ENCODE measurements around the gene HSPG2.
"Not testable (repeated sequence)": the region's sequence is repeated elsewhere in the genome, so short reads cannot be mapped to it uniquely, and the experiment has no call there.

Gene HSPG2

DNA sequence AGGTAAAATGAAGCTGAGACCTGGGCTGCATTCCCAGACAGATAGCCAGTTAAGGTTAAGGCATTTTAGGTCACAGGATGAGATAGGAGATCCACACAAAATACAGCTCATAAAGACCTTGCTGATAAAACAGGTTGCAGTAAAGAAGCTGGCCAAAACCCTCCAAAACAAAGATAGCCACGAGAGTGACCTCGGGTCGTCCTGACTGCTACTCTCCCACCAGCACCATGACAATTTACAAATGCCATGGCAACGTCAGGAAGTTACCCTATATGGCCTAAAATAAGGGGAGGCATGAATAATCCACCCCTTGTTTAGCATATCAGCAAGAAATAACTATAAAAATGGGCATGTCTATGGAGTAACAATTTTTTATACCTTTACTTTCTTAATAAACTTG is 33.4 kb upstream of the HSPG2 start:
- not testable (repeated sequence) for H3K4me1 Mint-ChIP-seq; H3K9me3 Mint-ChIP-seq; H3K4me3 Mint-ChIP-seq; ATAC-seq (replicated peaks; ENCODE audit: extremely low read depth, poor library complexity, severe bottlenecking); DNase-seq (ENCODE audit: low spot score in 2 of 2); H3K36me3 Mint-ChIP-seq (ENCODE audit: insufficient read depth); H3K27ac Mint-ChIP-seq (ENCODE audit: low read depth)
- H3K27me3 Mint-ChIP-seq: peaks cover 21% of the 10 kb centered on the region

- not testable (repeated sequence) for H3K27ac Mint-ChIP-seq (ENCODE audit: low read depth); H3K36me3 Mint-ChIP-seq (ENCODE audit: insufficient read depth); ATAC-seq (replicated peaks; ENCODE audit: extremely low read depth, poor library complexity, severe bottlenecking); H3K4me1 Mint-ChIP-seq; H3K9me3 Mint-ChIP-seq; DNase-seq (ENCODE audit: low spot score in 2 of 2); H3K4me3 Mint-ChIP-seq
- H3K27me3 Mint-ChIP-seq: peaks cover 21% of the 10 kb centered on the region
Observed at GRCh38 chr1:21969066-21969465, 32.0 kb upstream of the HSPG2 start.

- H3K4me3 Mint-ChIP-seq; DNase-seq (ENCODE audit: low spot score in 2 of 2); H3K4me1 Mint-ChIP-seq; H3K9me3 Mint-ChIP-seq; H3K36me3 Mint-ChIP-seq (ENCODE audit: insufficient read depth); ATAC-seq (replicated peaks; ENCODE audit: extremely low read depth, poor library complexity, severe bottlenecking); H3K27ac Mint-ChIP-seq (ENCODE audit: low read depth): not testable (repeated sequence)
- H3K27me3 Mint-ChIP-seq: peaks cover 21% of the 10 kb centered on the region
Observed at GRCh38 chr1:21967216-21967615, 30.1 kb upstream of the HSPG2 start.

DNA sequence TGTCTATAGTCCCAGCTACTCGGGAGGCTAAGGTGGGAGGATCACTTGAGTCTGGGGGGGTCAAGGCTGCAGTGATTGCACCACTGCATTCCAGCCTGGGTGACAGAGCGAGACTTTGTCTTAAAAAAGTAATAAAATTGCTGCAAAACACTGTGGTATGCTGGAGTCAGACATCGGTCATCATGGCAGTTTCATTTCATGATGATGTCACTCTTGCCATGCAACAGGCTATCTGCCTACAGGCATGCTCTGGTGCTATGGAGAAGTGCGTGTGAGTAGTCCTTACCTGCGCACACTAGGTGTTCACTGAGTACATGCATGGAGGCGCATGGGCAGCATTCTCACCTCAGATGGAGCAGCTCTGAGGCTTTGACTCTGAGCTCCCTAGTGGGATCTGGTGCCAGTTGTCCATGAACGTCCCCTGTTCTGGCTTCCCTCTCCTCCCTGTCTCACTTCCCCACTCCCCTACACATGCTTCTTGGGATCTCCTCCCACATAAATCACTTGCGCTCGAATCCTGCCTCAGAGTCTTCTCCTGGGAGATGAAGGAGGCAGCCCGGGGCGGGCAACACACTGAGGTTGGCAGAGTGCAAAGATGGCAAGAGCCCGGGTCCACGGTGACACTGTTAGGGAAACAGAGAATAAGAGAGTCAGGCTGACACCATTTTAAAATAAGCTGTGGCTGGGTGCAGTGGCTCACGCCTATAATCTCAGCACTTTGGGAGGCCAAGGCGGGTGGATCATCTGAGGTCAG is 29.3 kb upstream of the HSPG2 start:
- no peak for ATAC-seq (replicated peaks; ENCODE audit: extremely low read depth, poor library complexity, severe bottlenecking)
- H3K9me3 Mint-ChIP-seq: no peaks in the 10 kb centered on the region
- peaks cover 21% of the 10 kb centered on the region for H3K27me3 Mint-ChIP-seq
- peaks cover 7% of the 10 kb centered on the region for H3K4me1 Mint-ChIP-seq
- DNase-seq (ENCODE audit: low spot score in 2 of 2): no peak
- no peaks in the 10 kb centered on the region for H3K36me3 Mint-ChIP-seq (ENCODE audit: insufficient read depth)
- no peak overlapping the region for H3K4me3 Mint-ChIP-seq
- no peak overlapping the region for H3K27ac Mint-ChIP-seq (ENCODE audit: low read depth)

- H3K27ac Mint-ChIP-seq (ENCODE audit: low read depth): peak overlapping the region; percentile 57
Observed at GRCh38 chr1:21963477-21964217, 26.5 kb upstream of the HSPG2 start.

DNA sequence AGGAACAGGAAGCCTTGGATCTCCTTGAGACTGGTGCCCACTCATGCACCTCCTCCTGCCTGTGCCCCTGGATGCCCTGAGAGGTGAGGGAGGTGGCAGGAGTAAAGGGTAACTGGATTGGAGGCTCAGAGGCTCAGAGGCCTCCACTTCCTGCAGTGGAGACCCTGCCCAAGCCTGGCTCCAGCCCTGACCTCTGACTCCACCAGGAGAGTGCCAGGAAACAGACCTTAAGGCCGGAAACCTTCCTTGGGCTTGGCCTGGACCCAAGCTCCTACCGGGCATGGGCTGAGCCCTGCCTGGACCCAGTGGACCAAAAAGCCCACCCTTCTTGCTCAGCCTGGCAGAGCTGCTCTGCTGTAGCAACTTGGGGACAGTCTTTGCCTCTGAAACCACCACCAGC is 24.7 kb upstream of the HSPG2 start:
- no peak for ATAC-seq (replicated peaks; ENCODE audit: extremely low read depth, poor library complexity, severe bottlenecking)
- Mint-ChIP-seq H3K27ac (ENCODE audit: low read depth) (no peak overlapping the region), H3K4me1 (peaks cover 19% of the 10 kb centered on the region), H3K9me3 (no peaks in the 10 kb centered on the region), H3K36me3 (ENCODE audit: insufficient read depth) (no peaks in the 10 kb centered on the region), H3K27me3 (peaks cover 30% of the 10 kb centered on the region), H3K4me3 (no peak overlapping the region)
- DNase-seq (ENCODE audit: low spot score in 2 of 2): no peak

More at GRCh38 chr1:21963477-21964217, 26.5 kb upstream of the HSPG2 start:
- H3K4me3 Mint-ChIP-seq: no peak overlapping the region
- H3K36me3 Mint-ChIP-seq (ENCODE audit: insufficient read depth): no peaks in the 10 kb centered on the region
- peaks cover 7% of the 10 kb centered on the region for H3K4me1 Mint-ChIP-seq
- ATAC-seq (replicated peaks; ENCODE audit: extremely low read depth, poor library complexity, severe bottlenecking) (peak; percentile 67), DNase-seq (ENCODE audit: low spot score in 2 of 2) (peak; percentile 65 to 86)
- H3K9me3 Mint-ChIP-seq: no peaks in the 10 kb centered on the region
- H3K27me3 Mint-ChIP-seq: peaks cover 18% of the 10 kb centered on the region

GRCh38 chr1:21961337-21961736 is 24.2 kb upstream of the HSPG2 start:
- no peaks in the 10 kb centered on the region for H3K36me3 Mint-ChIP-seq (ENCODE audit: insufficient read depth)
- no peak overlapping the region for H3K4me3 Mint-ChIP-seq
- peaks cover 30% of the 10 kb centered on the region for H3K27me3 Mint-ChIP-seq
- DNase-seq (ENCODE audit: low spot score in 2 of 2) (no peak), ATAC-seq (replicated peaks; ENCODE audit: extremely low read depth, poor library complexity, severe bottlenecking) (no peak)
- H3K4me1 Mint-ChIP-seq: peaks cover 22% of the 10 kb centered on the region
- H3K9me3 Mint-ChIP-seq: no peaks in the 10 kb centered on the region
- H3K27ac Mint-ChIP-seq (ENCODE audit: low read depth): no peak overlapping the region

DNA sequence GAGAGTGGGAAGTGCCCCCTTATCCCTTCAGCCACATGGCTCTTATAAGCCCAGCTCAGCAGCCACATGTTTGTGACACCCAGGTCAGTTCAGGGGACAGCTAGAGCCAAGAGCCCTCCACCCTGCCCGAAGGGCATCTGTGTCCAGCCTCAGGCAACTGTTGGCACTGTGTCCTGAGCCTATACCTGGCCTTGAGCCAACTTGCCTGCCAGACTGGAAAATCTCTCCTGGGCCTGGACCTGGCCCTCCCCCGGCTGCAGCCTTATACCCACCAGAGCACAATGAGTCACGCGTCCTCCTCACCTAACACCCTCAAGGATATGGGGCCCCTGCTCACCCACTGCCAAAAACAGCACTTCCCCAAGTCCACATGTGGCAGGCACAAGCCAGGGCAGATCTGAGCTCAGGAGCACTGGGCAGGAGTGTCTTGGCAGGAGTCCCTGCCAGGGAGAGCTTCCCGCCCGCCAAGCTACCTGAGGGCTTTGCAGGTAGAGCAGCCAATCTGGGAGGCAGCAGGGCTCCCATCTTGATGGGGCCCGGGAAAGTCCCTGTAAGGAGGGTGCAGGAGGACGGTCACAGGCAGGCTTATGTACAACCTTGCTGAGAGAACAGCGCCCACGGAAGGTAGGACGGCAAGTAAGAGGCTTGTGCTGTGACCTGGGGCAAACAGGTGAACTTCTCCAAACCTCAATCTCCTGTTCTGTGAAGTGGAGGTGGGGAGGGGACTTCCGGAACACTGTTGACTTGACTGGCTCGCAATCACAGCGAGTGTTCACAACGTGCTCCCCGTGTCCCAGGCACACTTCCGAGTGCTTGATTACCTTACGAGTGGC is 19.8 kb upstream of the HSPG2 start:
- H3K4me1 Mint-ChIP-seq: peaks cover 15% of the 10 kb centered on the region
- H3K4me3 Mint-ChIP-seq: peak overlapping the region; percentile 36
- H3K9me3 Mint-ChIP-seq: no peaks in the 10 kb centered on the region
- H3K36me3 Mint-ChIP-seq (ENCODE audit: insufficient read depth): no peaks in the 10 kb centered on the region
- DNase-seq (ENCODE audit: low spot score in 2 of 2) (peak in 1 of 2 donors; percentile 24), ATAC-seq (replicated peaks; ENCODE audit: extremely low read depth, poor library complexity, severe bottlenecking) (peak; percentile 52)
- peaks cover 24% of the 10 kb centered on the region for H3K27me3 Mint-ChIP-seq
- H3K27ac Mint-ChIP-seq (ENCODE audit: low read depth): no peak overlapping the region

DNA sequence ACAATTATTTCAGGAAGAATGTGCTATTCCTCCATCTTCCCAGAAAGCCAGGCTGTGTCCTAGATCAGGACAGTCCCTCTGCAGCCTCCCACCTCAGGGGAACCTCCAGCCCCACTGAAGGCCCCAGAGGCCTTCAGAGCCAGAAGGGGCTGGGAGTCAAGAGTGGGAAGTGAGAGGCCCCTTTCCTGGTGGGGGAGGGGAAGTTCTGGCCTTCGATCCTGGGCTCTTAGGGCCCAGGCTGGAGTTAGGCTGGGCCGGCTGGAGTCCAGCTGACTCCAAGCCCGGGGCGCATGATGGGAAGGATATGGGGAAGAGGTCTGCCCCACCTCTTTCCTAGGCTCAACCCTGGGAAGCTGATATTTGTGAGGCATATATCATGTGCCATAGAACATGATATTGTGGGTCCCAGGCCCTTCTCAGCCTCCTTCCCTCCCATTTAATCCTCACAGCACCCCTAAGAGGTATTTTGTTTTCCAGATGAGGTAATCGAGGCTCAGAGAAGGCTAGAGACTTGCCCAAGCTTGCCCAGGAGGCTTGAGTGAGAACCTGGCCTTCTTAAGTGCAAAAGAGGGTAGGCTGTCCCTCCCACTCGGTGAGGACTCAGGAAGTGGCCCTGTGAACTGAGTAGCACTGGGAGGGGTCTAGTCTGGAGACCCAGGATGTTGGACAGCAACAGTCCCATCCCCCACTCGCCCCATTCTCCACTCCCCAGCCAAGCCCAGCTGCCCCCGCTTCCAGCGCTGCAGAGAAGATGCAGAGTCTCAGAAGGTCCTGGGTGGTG is 18.6 kb upstream of the HSPG2 start:
- H3K4me3 Mint-ChIP-seq: no peak overlapping the region
- no peak overlapping the region for H3K27ac Mint-ChIP-seq (ENCODE audit: low read depth)
- no peak for ATAC-seq (replicated peaks; ENCODE audit: extremely low read depth, poor library complexity, severe bottlenecking)

DNA sequence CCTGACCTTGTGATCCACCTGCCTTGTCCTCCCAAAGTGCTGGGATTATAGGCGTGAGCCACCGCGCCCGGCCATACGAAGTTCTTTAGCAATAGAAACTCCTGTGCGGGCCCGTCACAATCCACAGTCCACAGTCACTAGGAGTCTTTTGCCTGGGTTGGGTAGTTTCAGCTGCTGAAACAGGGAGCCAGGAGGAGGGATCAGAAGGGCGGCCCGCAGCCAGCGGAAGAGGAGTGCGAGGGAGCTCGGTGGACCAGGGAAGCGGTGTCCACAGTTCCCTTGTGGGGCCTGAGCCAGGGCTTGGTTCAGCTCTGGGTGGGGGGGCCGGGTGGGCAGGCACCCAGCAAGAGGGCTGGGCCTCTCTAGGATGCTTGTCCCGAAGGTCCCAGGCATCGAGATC is 17.9 kb upstream of the HSPG2 start:
- peaks cover 24% of the 10 kb centered on the region for H3K27me3 Mint-ChIP-seq
- no peak for ATAC-seq (replicated peaks; ENCODE audit: extremely low read depth, poor library complexity, severe bottlenecking)
- no peak overlapping the region for H3K4me3 Mint-ChIP-seq
- no peak overlapping the region for H3K27ac Mint-ChIP-seq (ENCODE audit: low read depth)
- no peaks in the 10 kb centered on the region for H3K36me3 Mint-ChIP-seq (ENCODE audit: insufficient read depth)
- H3K4me1 Mint-ChIP-seq: peaks cover 15% of the 10 kb centered on the region
- no peak for DNase-seq (ENCODE audit: low spot score in 2 of 2)
- H3K9me3 Mint-ChIP-seq: no peaks in the 10 kb centered on the region

More for the DNA sequence above, 18.6 kb upstream of the HSPG2 start:
- Mint-ChIP-seq H3K36me3 (ENCODE audit: insufficient read depth) (no peaks in the 10 kb centered on the region), H3K27me3 (peaks cover 24% of the 10 kb centered on the region), H3K4me1 (peaks cover 15% of the 10 kb centered on the region), H3K9me3 (no peaks in the 10 kb centered on the region)
- DNase-seq (ENCODE audit: low spot score in 2 of 2): no peak

DNA sequence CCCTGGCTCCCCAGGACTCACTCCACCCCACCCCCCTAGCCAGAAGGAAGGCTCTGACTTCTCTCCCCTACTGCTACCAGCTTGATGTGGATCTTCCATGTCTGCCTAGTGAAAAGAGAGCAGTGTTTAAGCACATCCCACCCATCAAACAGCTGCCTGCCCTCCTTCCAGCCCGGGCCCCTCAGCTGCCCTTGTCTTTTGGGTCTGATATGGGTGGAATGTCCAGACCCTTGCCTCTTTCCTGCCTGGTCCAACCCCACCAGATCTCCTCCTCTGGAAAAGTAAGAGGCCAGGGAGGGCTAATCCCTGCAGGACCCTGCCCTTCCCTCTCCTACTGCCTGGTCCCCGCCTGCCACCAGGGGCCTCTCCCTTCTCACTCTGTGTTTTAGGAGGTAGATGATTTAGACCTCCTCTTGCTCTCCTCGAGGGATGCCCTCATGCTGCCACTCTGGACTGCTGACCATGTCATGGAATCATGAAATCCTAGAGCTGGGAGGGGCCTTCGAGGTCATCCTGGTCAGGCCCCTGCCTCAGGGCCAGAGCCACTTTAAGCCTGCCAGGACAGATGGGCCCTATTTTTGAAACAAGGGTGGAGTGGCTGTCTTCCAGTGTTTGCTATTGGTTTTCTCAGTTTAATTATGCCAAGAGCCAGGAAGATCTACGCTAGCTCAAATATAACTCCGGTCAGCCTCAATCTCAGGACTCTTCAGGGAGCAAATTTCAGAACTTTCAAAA is 15.8 kb upstream of the HSPG2 start:
- H3K9me3 Mint-ChIP-seq: no peaks in the 10 kb centered on the region
- DNase-seq (ENCODE audit: low spot score in 2 of 2) (no peak), ATAC-seq (replicated peaks; ENCODE audit: extremely low read depth, poor library complexity, severe bottlenecking) (no peak)
- H3K4me1 Mint-ChIP-seq: peaks cover 10% of the 10 kb centered on the region
- H3K27ac Mint-ChIP-seq (ENCODE audit: low read depth): no peak overlapping the region
- H3K27me3 Mint-ChIP-seq: peaks cover 15% of the 10 kb centered on the region
- no peaks in the 10 kb centered on the region for H3K36me3 Mint-ChIP-seq (ENCODE audit: insufficient read depth)
- H3K4me3 Mint-ChIP-seq: no peak overlapping the region
